Upper lobe of right lung (tissue), 1 donor: ENCODE results near the gene NUDT21. TPM values are rescaled to one million over a fixed set of nuclear protein-coding genes. Genes with fewer than 3 reads are reported as not detected.
A peak's percentile ranks its signal among the peaks of the same experiment; 100 is the strongest.

Source experiments
- ATAC-seq: fragments of 200-7000 bp; cut with Tn5 transposase; one replicate; pipeline ENCODE4 v1.9.1; 2020; ENCODE audit warnings: mild to moderate bottlenecking, moderate library complexity
- DNase-seq: peaks from one replicate; pipeline ENCODE4 v3.0.0-alpha.2; 2020
- H3K27ac ChIP-seq: fragments of 200-600 bp; one replicate; pipeline ENCODE4 v1.8.0; 2022
- H3K27me3 ChIP-seq: fragments of 200-600 bp; one replicate; pipeline ENCODE4 v1.8.0; 2022; ENCODE audit warnings: mild to moderate bottlenecking
- H3K36me3 ChIP-seq: fragments of 200-600 bp; one replicate; pipeline ENCODE4 v1.8.0; 2022
- H3K4me1 ChIP-seq: fragments of 200-600 bp; one replicate; pipeline ENCODE4 v1.8.0; 2022
- H3K4me3 ChIP-seq: fragments of 200-600 bp; one replicate; pipeline ENCODE4 v1.8.0; 2022; ENCODE audit warnings: mild to moderate bottlenecking
- H3K9me3 ChIP-seq: fragments of 200-600 bp; one replicate; pipeline ENCODE4 v1.8.0; 2022
- CTCF ChIP-seq: fragments of 200-600 bp; IDR thresholded peaks from one replicate; pipeline ENCODE4 v1.8.0; 2022; ENCODE audit warnings: antibody characterized with exemption
- intact Hi-C: fragments of 100-400 bp; cut with DNase I; formaldehyde crosslinking; loops from one replicate; pipeline ENCODE4 v1.11.0; 2022
- total RNA-seq: library from RNA; stranded (reverse); fragmentation: NEBNext Ultra II Directional; extraction: Animal tissue kit (Norgen Biotek cat#: 25700); gene quantifications from one replicate; pipeline ENCODE4 v1.2.1, GENCODE V29; 2021
- donor health status: DM: no; HTN: yes; CAD: no; lungs with severe emphysema.

Gene NUDT21
- total RNA-seq, 1 donor from 2014 or later, result 77.2 TPM

DNA sequence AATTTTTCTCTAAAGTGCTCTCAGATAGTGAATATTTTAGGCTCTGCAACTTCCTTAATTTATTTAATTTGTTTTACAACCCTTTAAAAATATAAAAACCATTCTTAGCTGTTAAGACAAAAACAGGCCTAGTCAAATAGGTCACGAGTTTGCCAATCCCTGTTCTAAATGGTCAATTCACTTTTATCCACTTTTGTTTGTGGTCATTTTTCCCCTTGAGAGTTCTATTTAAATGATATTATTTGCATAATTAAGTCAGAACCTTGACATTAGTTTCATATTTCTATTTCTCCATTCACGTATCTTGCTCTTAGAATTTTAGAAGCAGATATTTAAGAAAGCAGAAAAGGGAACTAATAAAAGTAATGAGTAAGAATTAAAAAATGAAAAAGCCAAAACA lies 29.8 kb downstream of the NUDT21 start:
- DNase-seq (no peak), ATAC-seq (no peak)
- Histone ChIP-seq H3K27ac (no peak overlapping the region), H3K36me3 (no peaks in the 10 kb centered on the region), H3K4me3 (no peak overlapping the region), H3K9me3 (no peaks in the 10 kb centered on the region), H3K27me3 (no peaks in the 10 kb centered on the region), H3K4me1 (peaks cover 19% of the 10 kb centered on the region)
- intact Hi-C loops, result no loop called here
- no peak for TF ChIP-seq CTCF

DNA sequence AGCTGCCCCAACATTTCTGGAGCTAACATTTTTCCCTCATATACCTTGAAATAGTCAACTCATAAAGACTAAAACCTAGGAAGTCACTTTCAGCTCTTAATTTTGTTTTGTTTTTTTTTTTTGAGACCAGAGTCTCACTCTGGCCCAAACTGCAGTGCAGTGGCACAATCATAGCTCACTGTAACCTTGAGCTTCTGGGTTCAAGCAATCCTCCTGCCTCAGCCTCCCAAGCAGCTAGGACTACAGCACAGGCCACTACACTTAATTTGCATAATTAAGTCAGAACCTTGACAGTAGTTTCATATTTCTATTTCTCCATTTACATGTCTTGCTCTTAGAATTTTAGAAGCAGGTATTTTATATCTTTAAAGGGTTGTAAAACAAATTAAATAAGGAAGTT lies 30.5 kb downstream of the NUDT21 start:
- Histone ChIP-seq H3K27ac (no peak overlapping the region), H3K27me3 (no peaks in the 10 kb centered on the region), H3K9me3 (no peaks in the 10 kb centered on the region), H3K4me1 (peaks cover 19% of the 10 kb centered on the region), H3K36me3 (no peaks in the 10 kb centered on the region), H3K4me3 (no peak overlapping the region)
- TF ChIP-seq CTCF, result no peak
- DNase-seq (no peak), ATAC-seq (no peak)
- intact Hi-C loops, result no loop called here

- Histone ChIP-seq H3K27ac (no peak overlapping the region), H3K4me1 (peaks cover 19% of the 10 kb centered on the region)
- DNase-seq, result no peak
Observed at GRCh38 chr16:56419740-56420548, 31.2 kb downstream of the NUDT21 start.

DNA sequence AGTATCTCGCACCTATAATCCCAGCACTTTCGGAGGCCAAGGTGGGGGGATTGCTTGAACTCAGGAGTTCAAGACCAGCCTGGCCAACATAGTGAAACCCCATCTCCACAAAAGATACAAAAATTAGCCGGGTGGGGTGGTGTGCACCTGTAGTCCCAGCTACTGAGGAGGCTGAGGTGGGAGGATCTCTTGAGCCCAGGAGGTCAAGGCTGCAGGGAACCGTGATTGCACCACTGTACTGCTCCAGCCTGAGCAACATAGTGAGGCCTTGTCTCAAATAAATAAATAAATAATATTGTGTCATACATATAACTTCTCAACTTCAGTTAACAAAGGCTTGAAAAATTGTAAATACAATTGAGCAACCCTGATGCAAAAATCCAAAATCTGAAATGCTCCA lies 34.0 kb downstream of the NUDT21 start:
- Histone ChIP-seq H3K9me3 (no peaks in the 10 kb centered on the region), H3K4me1 (peaks cover 4% of the 10 kb centered on the region), H3K27me3 (no peaks in the 10 kb centered on the region), H3K36me3 (peaks cover 9% of the 10 kb centered on the region), H3K27ac (no peak overlapping the region), H3K4me3 (no peak overlapping the region)
- intact Hi-C loops, result no loop called here
- ATAC-seq, result no peak
- TF ChIP-seq CTCF, result no peak
- DNase-seq, result no peak

More at GRCh38 chr16:56419740-56420548, 31.2 kb downstream of the NUDT21 start:
- H3K27me3 ChIP-seq, result no peaks in the 10 kb centered on the region
- TF ChIP-seq CTCF, result no peak
- ATAC-seq, result no peak
- no peaks in the 10 kb centered on the region for H3K36me3 ChIP-seq
- intact Hi-C loops, result no loop called here
- H3K9me3 ChIP-seq, result no peaks in the 10 kb centered on the region
- H3K4me3 ChIP-seq, result no peak overlapping the region

DNA sequence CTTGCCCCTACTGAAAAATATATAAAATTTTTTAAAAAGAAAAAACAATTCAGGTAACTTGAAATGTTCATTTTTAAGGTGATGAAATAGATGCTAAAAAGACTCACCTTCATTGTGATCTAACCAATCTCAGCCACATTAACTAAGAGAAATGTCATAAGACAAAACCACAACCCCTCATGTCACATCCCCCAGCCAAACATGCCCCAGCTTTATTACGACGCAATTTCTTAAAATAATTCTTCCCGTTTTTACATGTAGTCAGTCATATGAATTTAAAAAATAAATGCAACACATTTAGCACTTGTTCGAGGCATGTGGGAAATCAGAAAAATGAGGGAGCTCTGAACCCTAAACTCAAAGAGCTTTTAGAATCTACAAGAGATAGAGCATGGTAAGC lies 35.3 kb downstream of the NUDT21 start:
- Histone ChIP-seq H3K27ac (no peak overlapping the region), H3K4me3 (no peak overlapping the region), H3K27me3 (no peaks in the 10 kb centered on the region), H3K9me3 (no peaks in the 10 kb centered on the region), H3K36me3 (peaks cover 18% of the 10 kb centered on the region), H3K4me1 (no peaks in the 10 kb centered on the region)
- DNase-seq (no peak), ATAC-seq (peak; percentile 21)
- intact Hi-C loops, result no loop called here
- TF ChIP-seq CTCF, result no peak

- intact Hi-C loops, result no loop called here
- Histone ChIP-seq H3K4me1 (no peaks in the 10 kb centered on the region), H3K27me3 (no peaks in the 10 kb centered on the region), H3K9me3 (no peaks in the 10 kb centered on the region), H3K4me3 (no peak overlapping the region), H3K36me3 (peaks cover 19% of the 10 kb centered on the region), H3K27ac (no peak overlapping the region)
- DNase-seq, result no peak
- no peak for ATAC-seq
- no peak for TF ChIP-seq CTCF
Observed at GRCh38 chr16:56414366-56414765, 36.8 kb downstream of the NUDT21 start.
